Measurements from ENCODE around the gene DENND2C. TPM values are rescaled to one million over a fixed set of nuclear protein-coding genes. Genes with fewer than 3 reads are reported as not detected.

The DENND2C gene
- total RNA-seq, 2 experiments from 2014 or later = 0.47 to 0.93 TPM

GRCh38 chr1:114648503-114648902 lies 21.3 kb downstream of the DENND2C start:
- Histone ChIP-seq H3K4me2 (ENCODE audit: low read length) (no peak overlapping the region), H3K79me2 (ENCODE audit: insufficient read depth, low read depth, low read length) (no peaks in the 10 kb centered on the region), H3K4me1 (ENCODE audit: insufficient read depth, low read length, poor library complexity, severe bottlenecking) (no peaks in the 10 kb centered on the region), H3K27ac (ENCODE audit: low read depth, low read length, poor library complexity, severe bottlenecking) (no peak overlapping the region), H3K4me3 (ENCODE audit: low read depth, low read length, poor library complexity, severe bottlenecking) (no peak overlapping the region), H3K9me3 (ENCODE audit: low read length) (no peaks in the 10 kb centered on the region), H3K36me3 (ENCODE audit: insufficient read depth, low read length) (no peaks in the 10 kb centered on the region), H4K20me1 (ENCODE audit: insufficient read depth, low read length) (no peaks in the 10 kb centered on the region; the same call in 1 of the 2 replicates), H3K9me2 (ENCODE audit: insufficient read depth, low read length) (no peaks in the 10 kb centered on the region), H2AFZ (ENCODE audit: low read length) (no peak overlapping the region)
- no peak for TF ChIP-seq CTCF (conservative IDR thresholded peaks at IDR 0.05; ENCODE audit: low read length)
- no peak for TF ChIP-seq EZH2phosphoT487 (IDR thresholded peaks at IDR 0.05; ENCODE audit: borderline replicate concordance, low read depth, low read length)
- no peak for DNase-seq (ENCODE audit: low spot score)
- no TSS peak for BruUV-seq (replicated peaks)
- intact Hi-C loops (cut with micrococcal nuclease; ENCODE audit: unreplicated experiment) = no loop called here
- CTCF ChIA-PET (ENCODE audit: unreplicated experiment) = no interaction called here
- POLR2A ChIA-PET = interaction anchor here (1.1 kb wide), 1 partner anchor 19 kb away, joined by 4 read pairs; no protein-coding TSS in a partner anchor

GRCh38 chr1:114641377-114641776 lies 28.5 kb downstream of the DENND2C start:
- Histone ChIP-seq H3K4me1 (ENCODE audit: insufficient read depth, low read length, poor library complexity, severe bottlenecking) (no peaks in the 10 kb centered on the region), H3K9me3 (ENCODE audit: low read length) (no peaks in the 10 kb centered on the region), H3K9me2 (ENCODE audit: insufficient read depth, low read length) (no peaks in the 10 kb centered on the region), H4K20me1 (ENCODE audit: insufficient read depth, low read length) (no peaks in the 10 kb centered on the region; the same call in 1 of the 2 replicates), H2AFZ (ENCODE audit: low read length) (no peak overlapping the region), H3K4me3 (ENCODE audit: low read depth, low read length, poor library complexity, severe bottlenecking) (no peak overlapping the region), H3K79me2 (ENCODE audit: insufficient read depth, low read depth, low read length) (no peaks in the 10 kb centered on the region), H3K27ac (ENCODE audit: low read depth, low read length, poor library complexity, severe bottlenecking) (no peak overlapping the region), H3K4me2 (ENCODE audit: low read length) (no peak overlapping the region), H3K36me3 (ENCODE audit: insufficient read depth, low read length) (no peaks in the 10 kb centered on the region)
- no peak for TF ChIP-seq CTCF (conservative IDR thresholded peaks at IDR 0.05; ENCODE audit: low read length)
- no peak for TF ChIP-seq EZH2phosphoT487 (IDR thresholded peaks at IDR 0.05; ENCODE audit: borderline replicate concordance, low read depth, low read length)
- CTCF ChIA-PET (ENCODE audit: unreplicated experiment) = no interaction called here
- DNase-seq (ENCODE audit: low spot score) = no peak
- intact Hi-C loops (cut with micrococcal nuclease; ENCODE audit: unreplicated experiment) = no loop called here
- POLR2A ChIA-PET = no interaction called here
- no TSS peak for BruUV-seq (replicated peaks)

GRCh38 chr1:114638910-114639309 lies 30.9 kb downstream of the DENND2C start:
- Histone ChIP-seq H3K27ac (ENCODE audit: low read depth, low read length, poor library complexity, severe bottlenecking) (no peak overlapping the region), H3K4me3 (ENCODE audit: low read depth, low read length, poor library complexity, severe bottlenecking) (no peak overlapping the region), H3K36me3 (ENCODE audit: insufficient read depth, low read length) (no peaks in the 10 kb centered on the region), H3K9me3 (ENCODE audit: low read length) (no peaks in the 10 kb centered on the region), H3K4me1 (ENCODE audit: insufficient read depth, low read length, poor library complexity, severe bottlenecking) (no peaks in the 10 kb centered on the region), H3K4me2 (ENCODE audit: low read length) (no peak overlapping the region), H2AFZ (ENCODE audit: low read length) (no peak overlapping the region), H3K79me2 (ENCODE audit: insufficient read depth, low read depth, low read length) (no peaks in the 10 kb centered on the region), H3K9me2 (ENCODE audit: insufficient read depth, low read length) (no peaks in the 10 kb centered on the region), H4K20me1 (ENCODE audit: insufficient read depth, low read length) (no peaks in the 10 kb centered on the region; the same call in 1 of the 2 replicates)
- CTCF ChIA-PET (ENCODE audit: unreplicated experiment) = no interaction called here
- no TSS peak for BruUV-seq (replicated peaks)
- DNase-seq (ENCODE audit: low spot score) = no peak
- no peak for TF ChIP-seq CTCF (conservative IDR thresholded peaks at IDR 0.05; ENCODE audit: low read length)
- no peak for TF ChIP-seq EZH2phosphoT487 (IDR thresholded peaks at IDR 0.05; ENCODE audit: borderline replicate concordance, low read depth, low read length)
- POLR2A ChIA-PET = interaction anchor here (0.7 kb wide), 1 partner anchor 59 kb away, joined by 3 read pairs; no protein-coding TSS in a partner anchor
- intact Hi-C loops (cut with micrococcal nuclease; ENCODE audit: unreplicated experiment) = no loop called here

Measured in OCI-LY7 (cell line).